HCT116 (cell line): Measurements from ENCODE around the gene PRR36. TPM values are rescaled to one million over a fixed set of nuclear protein-coding genes. Genes with fewer than 3 reads are reported as not detected.

Experiments
- ATAC-seq: fragments of 200-7000 bp; cut with Tn5 transposase; 2 replicates; pipeline ENCODE4 v1.9.1; 2020; ENCODE audit warnings: mild to moderate bottlenecking, moderate library complexity
- BruUV-seq: library from RNA; stranded (reverse); fragments of 400-500 nt; replicated peaks from 2 replicates; lab custom pipeline; 2021; lab: Mats Ljungman, UMichigan
- CTCF ChIA-PET: fragments of 300-600 bp; sonication (Branson Sonifier 250); formaldehyde crosslinking; loops from one replicate; lab custom pipeline; 2021; ENCODE audit warnings: antibody characterized with exemption; lab: Charles Lee
- POLR2A ChIA-PET: fragments of 300-600, 350-600 bp; sonication (Branson Sonifier 250); formaldehyde crosslinking; loops from one replicate; lab custom pipeline; 2021; ENCODE audit warnings: antibody characterized with exemption; lab: Charles Lee
- RAD21 ChIA-PET, 2 experiments: fragments of 300-600 bp; sonication (Branson Sonifier 250); formaldehyde crosslinking; loops; one replicate each; lab custom pipeline; 2023; ENCODE audit warnings: low total read pairs in 2 of 2; ENCODE audit not compliant: uncharacterized antibody in 2 of 2, unreplicated experiment in 2 of 2, low non-redundant PET in 1 of 2; lab: Charles Lee
- DNase-seq: peaks from one replicate; pipeline ENCODE4 v3.0.0-alpha.2; 2010; ENCODE audit warnings: low read depth, low spot score
- H2AFZ ChIP-seq: fragments of 200-600 bp; shearing (Covaris generic), sonication (generic); 2 replicates; pipeline ENCODE4 v1.6.1; 2017; ENCODE audit warnings: low read depth, mixed run types, mixed read lengths, antibody characterized with exemption, low read length; ENCODE audit not compliant: poor library complexity, severe bottlenecking
- H3K27ac ChIP-seq: 2 replicates; pipeline ENCODE4 v1.5.1; 2012; ENCODE audit warnings: low read depth, low read length
- H3K27me3 ChIP-seq: fragments of 200-600 bp; sonication (generic); 2 replicates; pipeline ENCODE4 v1.6.1; 2016; ENCODE audit warnings: mixed run types, low read length, mixed read lengths; ENCODE audit not compliant: insufficient read depth
- H3K36me3 ChIP-seq, 2 experiments: fragments of 200-500 bp in 1 of 2; fragments of 200-600 bp in 1 of 2; sonication (Bioruptor generic) in 1 of 2; sonication (generic) in 1 of 2; 2 replicates each; pipeline versions ENCODE4 v1.5.1 to v1.6.1; 2014 to 2016; ENCODE audit warnings: low read length in 2 of 2, inconsistent platforms in 1 of 2, mixed read lengths in 1 of 2, mixed run types in 1 of 2; ENCODE audit not compliant: insufficient read depth in 2 of 2, control insufficient read depth in 1 of 2
- H3K4me1 ChIP-seq, 2 experiments: fragments of 200-600 bp in 1 of 2; sonication (generic) in 1 of 2; 2 replicates each; pipeline versions ENCODE4 v1.5.1 to v1.6.1; 2012 to 2017; ENCODE audit warnings: low read length in 2 of 2, inconsistent platforms in 1 of 2, mild to moderate bottlenecking in 1 of 2, mixed read lengths in 1 of 2, mixed run types in 1 of 2, moderate library complexity in 1 of 2; ENCODE audit not compliant: insufficient read depth in 2 of 2, control insufficient read depth in 1 of 2
- H3K4me2 ChIP-seq: fragments of 200-600 bp; sonication (generic); 2 replicates; pipeline ENCODE4 v1.6.1; 2017; ENCODE audit warnings: mixed run types, low read length, mixed read lengths
- H3K4me3 ChIP-seq, 2 experiments: fragments of 200-600 bp in 1 of 2; sonication (generic) in 1 of 2; replicated peaks in 1 of 2; 2 replicates each; pipeline ENCODE4 v1.5.1; 2011 to 2016; ENCODE audit warnings: low read length in 2 of 2, control low read depth in 1 of 2, low read depth in 1 of 2, mild to moderate bottlenecking in 1 of 2, mixed read lengths in 1 of 2, mixed run types in 1 of 2
- H3K79me2 ChIP-seq: fragments of 200-600 bp; sonication (generic); 2 replicates; pipeline ENCODE4 v1.6.1; 2017; ENCODE audit warnings: mild to moderate bottlenecking, mixed run types, low read length, moderate library complexity, mixed read lengths; ENCODE audit not compliant: insufficient read depth
- H3K9ac ChIP-seq: fragments of 200-600 bp; sonication (generic); 2 replicates; pipeline ENCODE4 v1.6.1; 2016; ENCODE audit warnings: low read length, mixed read lengths
- H3K9me2 ChIP-seq: fragments of 200-600 bp; sonication (generic), shearing (Covaris generic); 2 replicates; pipeline ENCODE4 v1.6.1; 2017; ENCODE audit warnings: mixed run types, mild to moderate bottlenecking, moderate library complexity; ENCODE audit not compliant: insufficient read depth
- H3K9me3 ChIP-seq, 2 experiments: fragments of 200-500 bp in 1 of 2; fragments of 200-600 bp in 1 of 2; sonication (Bioruptor generic) in 1 of 2; sonication (generic) in 1 of 2; 2 replicates each; pipeline ENCODE4 v1.6.1; 2014 to 2017; ENCODE audit warnings: low read length in 2 of 2, mixed read lengths in 2 of 2, inconsistent platforms in 1 of 2, low read depth in 1 of 2, mild to moderate bottlenecking in 1 of 2, mixed run types in 1 of 2, moderate library complexity in 1 of 2; ENCODE audit not compliant: control insufficient read depth in 1 of 2, insufficient read depth in 1 of 2
- H4K20me1 ChIP-seq: fragments of 200-600 bp; sonication (generic), shearing (Covaris generic); 2 replicates; pipeline ENCODE4 v1.6.1; 2017; ENCODE audit warnings: mixed run types, mild to moderate bottlenecking, moderate library complexity; ENCODE audit not compliant: insufficient read depth
- EGR1 ChIP-seq: IDR thresholded peaks from 2 replicates; pipeline ENCODE4 v1.6.1; 2012; ENCODE audit warnings: low read depth
- FOSL1 ChIP-seq: IDR thresholded peaks from 2 replicates; pipeline ENCODE4 v1.6.1; 2012; ENCODE audit warnings: low read depth
- REST ChIP-seq: IDR thresholded peaks from 2 replicates; pipeline ENCODE4 v1.6.1; 2012; ENCODE audit warnings: low read depth
- SP1 ChIP-seq: IDR thresholded peaks from 2 replicates; pipeline ENCODE4 v1.6.1; 2012; ENCODE audit warnings: low read depth
- TCF7L2 ChIP-seq: IDR thresholded peaks from 2 replicates; pipeline ENCODE4 v1.7.0; 2011; ENCODE audit warnings: borderline replicate concordance, inconsistent platforms; ENCODE audit not compliant: insufficient read depth, insufficient read length; ENCODE audit errors: extremely low read depth
- ZFX ChIP-seq: fragments of 450-650 bp; IDR thresholded peaks from 2 replicates; pipeline ENCODE4 v1.6.1; 2017
- intact Hi-C: fragments of 100-400 bp; cut with micrococcal nuclease; formaldehyde crosslinking; loops from 2 replicates; pipeline ENCODE4 v1.10.0; 2022
- total RNA-seq: library from RNA; stranded (reverse); gene quantifications from one replicate; pipeline ENCODE4 v1.2.1, GENCODE V29; 2021; ENCODE audit not compliant: unreplicated experiment
- TF ChIP-seq, protein P1 (sequence below): IDR thresholded peaks from 2 replicates; pipeline ENCODE4 v1.6.1; 2011; ENCODE audit warnings: mild to moderate bottlenecking, low read length, moderate library complexity; ENCODE audit not compliant: insufficient replicate concordance; ENCODE audit errors: extremely low read depth

The PRR36 gene
- total RNA-seq, 1 experiment from 2014 or later: 7.5 TPM

- TF ChIP-seq REST: no peak
- no peak for TF ChIP-seq SP1
- no peak for TF ChIP-seq EGR1
- TF ChIP-seq ZFX: no peak
- no peak for TF ChIP-seq TCF7L2
- TF ChIP-seq FOSL1: no peak
These were observed 5.6 kb upstream of the PRR36 start (continued) for GRCh38 chr19:7879836-7880235.

GRCh38 chr19:7879111-7879807 lies 5.1 kb upstream of the PRR36 start:
- no peak overlapping the region for H2AFZ ChIP-seq
- no peak overlapping the region for H3K4me3 ChIP-seq
- H3K79me2 ChIP-seq: no peaks in the 10 kb centered on the region
- H3K4me1 ChIP-seq: peaks cover 4 to 15% of the 10 kb centered on the region in 2 experiments; a peak in 3 of 4 replicates
- ATAC-seq (no peak), DNase-seq (no peak)
- no peak overlapping the region; the same call in 1 of the 2 replicates for H3K27ac ChIP-seq
- no peaks in the 10 kb centered on the region for H3K9me2 ChIP-seq
- RAD21 ChIA-PET: no interaction called here
- H3K4me2 ChIP-seq: no peak overlapping the region
- POLR2A ChIA-PET: no interaction called here
- no peak for TF ChIP-seq FOSL1
- TF ChIP-seq, protein P1, sequence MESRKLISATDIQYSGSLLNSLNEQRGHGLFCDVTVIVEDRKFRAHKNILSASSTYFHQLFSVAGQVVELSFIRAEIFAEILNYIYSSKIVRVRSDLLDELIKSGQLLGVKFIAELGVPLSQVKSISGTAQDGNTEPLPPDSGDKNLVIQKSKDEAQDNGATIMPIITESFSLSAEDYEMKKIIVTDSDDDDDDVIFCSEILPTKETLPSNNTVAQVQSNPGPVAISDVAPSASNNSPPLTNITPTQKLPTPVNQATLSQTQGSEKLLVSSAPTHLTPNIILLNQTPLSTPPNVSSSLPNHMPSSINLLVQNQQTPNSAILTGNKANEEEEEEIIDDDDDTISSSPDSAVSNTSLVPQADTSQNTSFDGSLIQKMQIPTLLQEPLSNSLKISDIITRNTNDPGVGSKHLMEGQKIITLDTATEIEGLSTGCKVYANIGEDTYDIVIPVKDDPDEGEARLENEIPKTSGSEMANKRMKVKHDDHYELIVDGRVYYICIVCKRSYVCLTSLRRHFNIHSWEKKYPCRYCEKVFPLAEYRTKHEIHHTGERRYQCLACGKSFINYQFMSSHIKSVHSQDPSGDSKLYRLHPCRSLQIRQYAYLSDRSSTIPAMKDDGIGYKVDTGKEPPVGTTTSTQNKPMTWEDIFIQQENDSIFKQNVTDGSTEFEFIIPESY: no peak
- no peaks in the 10 kb centered on the region for H3K27me3 ChIP-seq
- CTCF ChIA-PET: interaction anchor here (1.2 kb wide), 1 partner anchor 10 kb away, joined by 7 read pairs; no protein-coding TSS in a partner anchor
- no TSS peak for BruUV-seq
- H3K9ac ChIP-seq: no peak overlapping the region
- intact Hi-C loops: no loop called here
- H4K20me1 ChIP-seq: no peaks in the 10 kb centered on the region
- H3K9me3 ChIP-seq: no peaks in the 10 kb centered on the region
- H3K36me3 ChIP-seq: no peaks in the 10 kb centered on the region
